HG03108 (cell line): Measurements from ENCODE around the gene FOXA1.
"Not testable (repeated sequence)": the region's sequence is repeated elsewhere in the genome, so short reads cannot be mapped to it uniquely, and the experiment has no call there.

Experiments
- ATAC-seq: cut with Tn5 transposase; IDR thresholded peaks from one replicate; pipeline ENCODE4 v1.9.1; 2021; ENCODE audit warnings: moderate library complexity; ENCODE audit not compliant: unreplicated experiment

Gene FOXA1

GRCh38 chr14:37563189-37563588 is 31.9 kb downstream of the FOXA1 start:
- no peak for ATAC-seq

DNA sequence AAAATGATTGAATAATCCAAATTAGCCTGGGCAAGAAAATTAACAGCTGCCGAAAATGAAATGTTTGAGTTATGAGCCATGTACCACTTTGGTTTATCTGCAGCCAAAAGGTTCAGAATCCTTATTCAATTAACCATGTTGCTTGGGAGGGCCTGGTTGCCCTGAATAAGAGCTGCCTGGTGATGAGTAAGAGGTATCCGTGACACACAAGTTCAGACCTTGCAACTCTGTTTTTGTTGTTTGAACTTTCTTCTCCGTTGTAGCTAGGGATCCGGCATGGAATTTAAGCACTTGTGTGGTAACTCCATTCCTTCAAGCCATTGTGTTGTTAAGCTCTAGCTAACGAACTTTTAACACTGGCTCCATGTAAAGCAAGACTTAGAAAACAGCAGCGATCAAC is 35.7 kb downstream of the FOXA1 start:
- no peak for ATAC-seq

- no peak for ATAC-seq
Observed at GRCh38 chr14:37558740-37559139, 36.3 kb downstream of the FOXA1 start.

DNA sequence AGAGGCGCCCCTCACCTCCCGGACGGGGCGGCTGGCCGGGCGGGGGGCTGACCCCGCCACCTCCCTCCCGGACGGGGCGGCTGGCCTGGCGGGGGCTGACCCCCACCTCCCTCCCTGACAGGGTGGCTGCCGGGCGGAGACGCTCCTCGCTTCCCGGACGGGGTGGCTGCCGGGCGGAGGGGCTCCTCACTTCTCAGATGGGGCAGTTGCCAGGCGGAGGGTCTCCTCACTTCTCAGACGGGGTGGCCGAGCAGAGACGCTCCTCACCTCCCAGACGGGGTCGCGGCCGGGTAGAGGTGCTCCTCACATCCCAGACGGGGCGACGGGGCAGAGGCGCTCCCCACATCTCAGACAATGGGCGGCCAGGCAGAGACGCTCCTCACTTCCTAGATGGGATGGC is 39.5 kb downstream of the FOXA1 start:
- not testable (repeated sequence) for ATAC-seq

- ATAC-seq, result no peak
Observed at GRCh38 chr14:37553935-37554550, 41.0 kb downstream of the FOXA1 start.

GRCh38 chr14:37551119-37551518 is 43.9 kb downstream of the FOXA1 start:
- ATAC-seq, result no peak

GRCh38 chr14:37550511-37550910 is 44.5 kb downstream of the FOXA1 start:
- no peak for ATAC-seq

- ATAC-seq, result no peak
Observed at GRCh38 chr14:37546621-37547447, 48.2 kb downstream of the FOXA1 start.

- no peak for ATAC-seq
Observed at GRCh38 chr14:37545174-37545573, 49.9 kb downstream of the FOXA1 start.

- ATAC-seq, result no peak
Observed at GRCh38 chr14:37544407-37544806, 50.6 kb downstream of the FOXA1 start.

GRCh38 chr14:37539992-37540391 is 55.1 kb downstream of the FOXA1 start:
- ATAC-seq, result no peak
